GM12873 (cell line): Measurements from ENCODE around the gene SETD4.

Experiments used
- CTCF ChIP-seq: IDR thresholded peaks from 2 replicates; pipeline ENCODE4 v1.5.1; 2012; ENCODE audit warnings: low read depth, mild to moderate bottlenecking, moderate library complexity, low read length, control low read depth; ENCODE audit not compliant: insufficient read depth; ENCODE audit errors: missing control alignments

Gene SETD4

GRCh38 chr21:35988416-35989137 is 71.7 kb downstream of the SETD4 start:
- TF ChIP-seq CTCF, result no peak

GRCh38 chr21:35987475-35987874 is 72.9 kb downstream of the SETD4 start:
- TF ChIP-seq CTCF, result no peak

- no peak for TF ChIP-seq CTCF
These were observed 75.5 kb downstream of the SETD4 start for GRCh38 chr21:35984654-35985361.
